LNCAP (cell line): ENCODE results near the gene NTRK3.

Experiments
- CTCF ChIP-seq: fragments of 450-650 bp; IDR thresholded peaks from 2 replicates; pipeline ENCODE4 v1.5.1; 2017; ENCODE audit warnings: mild to moderate bottlenecking

Gene NTRK3

GRCh38 chr15:88104357-88104756 is 152.2 kb downstream of the NTRK3 start:
- TF ChIP-seq CTCF: no peak

- no peak for TF ChIP-seq CTCF
These were observed 156.4 kb downstream of the NTRK3 start for GRCh38 chr15:88100181-88100580.

GRCh38 chr15:88098361-88098760 is 158.2 kb downstream of the NTRK3 start:
- TF ChIP-seq CTCF: no peak

- no peak for TF ChIP-seq CTCF
These were observed 165.0 kb downstream of the NTRK3 start for GRCh38 chr15:88091444-88092016.

GRCh38 chr15:88090481-88091011 is 166.0 kb downstream of the NTRK3 start:
- no peak for TF ChIP-seq CTCF

- TF ChIP-seq CTCF: no peak
These were observed 166.8 kb downstream of the NTRK3 start for GRCh38 chr15:88089731-88090130.

GRCh38 chr15:88089024-88089620 is 167.4 kb downstream of the NTRK3 start:
- no peak for TF ChIP-seq CTCF
